Measurements from ENCODE around the gene TPGS1. TPM values are rescaled to one million over a fixed set of nuclear protein-coding genes. Genes with fewer than 3 reads are reported as not detected.

Gene TPGS1, protein sequence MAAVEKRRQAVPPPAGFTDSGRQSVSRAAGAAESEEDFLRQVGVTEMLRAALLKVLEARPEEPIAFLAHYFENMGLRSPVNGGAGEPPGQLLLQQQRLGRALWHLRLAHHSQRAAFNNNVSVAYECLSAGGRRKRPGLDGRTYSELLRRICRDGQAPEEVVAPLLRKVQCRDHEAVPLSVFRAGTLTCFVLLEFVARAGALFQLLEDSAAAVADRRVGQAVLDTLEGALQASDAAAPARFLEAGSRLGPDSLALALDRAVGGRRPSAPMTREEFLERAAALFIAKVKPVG
- total RNA-seq = 35.6 and 74.0 TPM in 2 replicates

DNA sequence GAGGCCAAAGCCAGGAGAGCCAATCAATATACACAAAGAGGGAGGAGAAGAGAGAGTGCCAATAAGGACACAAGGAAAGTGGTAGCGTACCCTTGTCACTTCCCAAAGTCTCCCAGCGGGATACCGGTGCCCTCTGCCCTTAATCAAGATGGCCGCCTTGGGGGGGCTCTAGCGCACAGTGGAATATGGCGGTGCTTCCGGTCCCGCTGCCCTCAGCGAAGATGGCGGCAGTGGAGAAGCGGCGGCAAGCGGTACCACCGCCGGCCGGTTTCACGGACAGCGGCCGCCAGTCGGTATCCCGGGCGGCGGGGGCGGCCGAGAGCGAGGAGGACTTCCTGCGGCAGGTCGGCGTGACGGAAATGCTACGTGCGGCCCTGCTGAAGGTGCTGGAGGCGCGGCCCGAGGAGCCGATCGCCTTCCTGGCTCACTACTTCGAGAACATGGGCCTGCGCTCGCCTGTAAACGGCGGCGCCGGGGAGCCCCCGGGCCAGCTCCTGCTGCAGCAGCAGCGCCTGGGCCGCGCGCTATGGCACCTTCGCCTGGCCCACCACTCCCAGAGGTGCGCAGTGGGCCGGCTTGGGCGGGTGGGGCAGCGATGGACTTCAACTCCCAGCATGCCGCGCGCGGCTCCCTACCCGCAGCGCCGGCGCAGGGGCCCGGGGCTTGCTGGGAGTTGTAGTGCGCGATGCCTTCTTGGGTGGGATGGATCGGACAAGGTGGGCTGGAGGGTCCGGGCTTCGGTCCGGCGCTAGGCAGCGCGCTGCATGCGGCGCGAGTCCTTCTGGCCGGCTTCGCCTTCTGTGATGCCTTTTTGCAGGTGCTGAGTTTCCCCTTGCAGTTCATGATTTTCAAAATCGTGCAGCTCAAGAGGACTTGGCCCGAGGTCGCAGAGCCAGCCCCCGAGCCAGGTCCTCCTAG lies at the start of gene TPGS1:
TPGS1 (plus strand) TSS at position 212 of the 918 bp plus-strand sequence; CDS start at position 222, 10 bp downstream.
- peak; percentile 100 for DNase-seq

DNA sequence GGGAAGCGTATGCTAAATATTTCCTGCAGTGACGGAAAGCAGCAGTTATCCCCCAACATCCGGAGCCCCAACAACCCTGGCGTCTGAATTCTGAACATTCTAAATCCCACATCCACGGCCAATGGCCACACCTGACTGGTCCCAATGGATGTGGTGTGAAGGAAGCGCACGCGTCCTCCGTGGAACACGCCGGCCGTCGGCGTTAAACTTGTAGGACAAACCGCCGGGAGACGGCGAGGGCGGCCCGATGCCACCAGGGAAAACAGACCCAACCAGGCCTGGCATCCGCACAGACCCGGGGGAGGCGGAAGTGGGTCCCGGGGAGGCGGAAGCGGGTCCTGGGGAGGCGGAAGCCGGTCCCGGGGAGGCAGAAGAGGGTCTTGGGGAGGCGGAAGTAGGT lies 49.7 kb upstream of the TPGS1 start:
- no peak for DNase-seq

DNA sequence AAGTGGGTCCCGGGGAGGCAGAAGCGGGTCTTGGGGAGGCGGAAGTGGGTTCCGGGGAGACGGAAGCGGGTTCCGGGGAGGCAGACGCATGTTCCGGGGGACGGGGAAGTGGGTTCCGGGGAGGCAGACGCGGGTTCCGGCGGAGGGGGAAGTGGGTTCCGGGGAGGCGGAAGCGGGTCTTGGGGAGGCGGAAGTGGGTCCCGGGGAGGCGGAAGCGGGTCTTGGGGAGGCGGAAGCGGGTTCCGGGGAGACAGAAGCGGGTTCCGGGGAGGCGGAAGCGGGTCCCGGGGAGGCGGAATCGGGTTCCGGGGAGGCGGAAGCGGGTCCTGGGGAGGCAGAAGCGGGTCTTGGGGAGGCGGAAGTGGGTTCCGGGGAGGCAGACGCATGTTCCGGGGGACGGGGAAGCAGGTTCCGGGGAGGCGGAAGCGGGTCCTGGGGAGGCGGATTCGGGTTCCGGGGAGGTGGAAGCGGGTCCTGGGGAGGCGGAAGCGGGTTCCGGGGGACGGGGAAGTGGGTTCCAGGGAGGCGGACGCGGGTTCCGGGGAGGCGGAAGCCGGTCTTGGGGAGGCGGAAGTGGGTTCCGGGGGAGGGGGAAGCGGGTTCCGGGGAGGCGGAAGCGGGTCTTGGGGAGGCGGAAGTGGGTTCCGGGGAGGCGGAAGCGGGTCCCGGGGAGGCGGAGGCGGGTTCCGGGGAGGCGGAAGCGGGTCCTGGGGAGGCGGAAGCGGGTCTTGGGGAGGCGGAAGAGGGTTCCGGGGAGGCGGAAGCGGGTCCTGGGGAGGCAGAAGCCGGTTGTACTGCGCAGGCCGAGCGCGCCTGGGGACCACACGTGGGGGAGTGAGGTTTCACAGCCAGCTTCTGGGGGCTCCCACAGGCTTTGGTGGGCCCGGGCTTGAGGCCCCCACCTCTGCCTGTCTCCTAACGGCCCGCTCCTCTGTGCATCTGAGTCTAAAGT lies 48.9 kb upstream of the TPGS1 start:
- no peak for DNase-seq

DNA sequence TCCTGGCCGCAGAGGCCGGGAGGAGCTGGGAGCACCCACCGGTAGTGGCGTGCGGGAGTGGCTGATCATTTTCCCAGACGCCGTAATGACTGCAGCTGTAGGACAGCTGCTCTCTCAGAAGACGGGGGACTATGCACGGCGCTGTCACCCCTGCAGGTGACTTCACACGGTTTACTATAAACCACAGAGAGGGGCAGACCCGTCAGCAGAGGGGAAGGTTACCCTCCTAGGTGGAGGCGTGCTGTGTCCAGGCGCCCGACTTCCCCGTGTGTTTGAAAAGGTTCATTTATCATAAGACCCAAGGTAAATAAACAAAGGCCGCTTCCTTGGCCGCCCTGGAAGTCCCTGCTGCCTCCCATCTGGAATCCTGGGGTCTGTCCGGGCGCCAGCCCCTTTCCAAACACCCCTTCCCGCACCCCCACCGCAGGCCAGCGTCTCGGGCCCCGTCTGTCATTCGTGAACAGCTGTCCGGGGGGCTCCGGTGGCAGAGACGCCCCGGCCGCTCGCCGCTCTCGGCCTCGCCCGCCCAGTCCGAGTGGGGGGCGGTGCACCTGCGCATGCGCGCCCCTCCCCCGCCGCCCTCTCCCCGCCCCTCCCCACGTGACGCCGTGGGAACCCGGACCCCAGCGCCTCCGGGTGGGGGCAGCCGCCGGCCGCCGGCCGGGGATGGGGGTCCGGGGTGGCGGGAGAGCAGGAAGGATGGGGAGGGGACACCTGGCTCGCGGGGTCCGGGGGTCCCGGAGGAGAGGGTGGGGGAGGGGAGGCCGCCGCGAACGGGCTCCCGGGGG lies 47.4 kb upstream of the TPGS1 start:
- peak; percentile 59 for DNase-seq

DNA sequence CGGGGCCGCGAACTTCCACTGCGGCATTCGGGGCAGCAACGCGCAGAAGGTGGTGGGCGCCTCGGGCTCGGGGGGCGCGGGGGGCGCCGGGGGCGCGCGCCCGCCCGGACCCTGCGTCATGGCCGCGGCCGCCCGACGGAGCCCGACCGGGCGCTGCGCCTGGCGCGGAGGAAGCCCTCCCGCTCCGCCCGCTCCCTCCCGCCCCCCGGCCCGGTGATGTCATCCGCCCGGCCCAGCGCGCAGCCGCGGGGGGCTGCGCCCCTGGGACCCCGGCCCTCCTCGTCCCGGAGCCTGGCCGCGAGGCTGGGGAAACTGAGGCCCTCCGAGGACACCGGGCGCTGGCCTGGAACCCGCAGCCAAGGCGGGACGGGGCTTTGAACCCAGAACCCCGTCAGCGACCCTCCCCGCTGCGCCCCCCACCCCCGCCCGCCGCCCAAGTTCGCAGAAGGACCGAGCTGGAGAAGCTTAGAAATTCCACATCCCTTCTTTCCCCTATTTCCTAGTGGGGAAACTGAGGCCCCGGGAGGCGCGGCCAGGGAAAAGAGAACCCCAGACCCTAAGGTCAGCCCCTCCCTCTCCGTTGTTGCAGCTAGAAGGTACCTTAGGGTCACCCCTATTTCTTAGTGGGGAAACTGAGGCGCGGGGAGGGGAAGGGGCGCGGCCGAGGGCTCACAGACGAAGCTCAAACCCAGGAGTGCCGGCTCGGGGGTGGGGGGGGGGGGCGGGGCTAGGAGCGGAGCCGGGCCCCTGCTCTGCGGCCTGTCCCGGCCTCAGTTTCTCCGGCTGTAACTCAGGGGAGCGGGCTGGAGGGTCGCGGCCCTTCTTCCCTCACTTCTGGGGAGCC lies 46.2 kb upstream of the TPGS1 start, which contains the start of gene SHC2:
SHC2 (minus strand) TSS at position 157 of the 844 bp plus-strand sequence; CDS start at position 120, 37 bp downstream.
- DNase-seq = peak; percentile 31

DNA sequence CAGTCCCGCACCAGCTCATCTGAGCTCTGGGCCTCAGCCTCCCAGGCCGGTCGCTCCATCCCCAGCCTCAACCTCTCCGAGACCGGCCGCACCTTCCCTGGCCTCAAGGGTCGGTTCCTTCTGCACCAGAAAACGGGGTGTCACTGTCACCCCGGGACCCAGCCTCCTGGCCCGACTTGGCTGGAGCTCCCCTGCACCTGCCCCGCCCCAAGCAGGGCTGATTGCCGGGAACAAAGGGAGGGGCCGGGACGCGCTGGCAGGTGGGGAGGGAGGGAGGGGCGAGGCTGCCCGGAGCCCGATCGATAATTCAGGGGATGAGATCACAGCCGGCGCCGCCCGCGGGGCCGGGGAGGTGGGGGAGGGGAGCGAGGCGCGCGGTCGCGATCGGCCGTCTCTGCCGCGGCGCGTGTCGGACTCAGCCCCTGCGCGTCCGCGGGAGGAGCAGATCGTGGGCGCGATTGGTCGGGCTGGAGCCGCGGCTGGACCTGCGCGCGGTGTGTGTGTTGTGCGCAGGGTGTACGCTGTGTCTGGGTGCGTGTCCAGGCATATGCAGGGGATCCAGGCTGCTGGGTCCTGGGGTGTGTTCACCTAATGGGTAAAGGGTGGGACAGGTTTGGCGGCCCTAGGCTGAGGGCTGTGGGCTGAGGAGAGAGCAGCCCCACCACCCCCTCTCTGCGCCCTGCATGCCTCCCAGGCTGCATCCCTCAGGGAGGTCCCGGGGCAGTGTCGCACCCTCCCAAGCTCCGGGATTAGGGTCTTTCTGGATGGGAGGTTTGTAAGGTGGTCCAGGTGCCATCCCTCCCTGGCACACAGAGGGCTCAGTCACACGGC lies 45.4 kb upstream of the TPGS1 start:
- no peak for DNase-seq

DNA sequence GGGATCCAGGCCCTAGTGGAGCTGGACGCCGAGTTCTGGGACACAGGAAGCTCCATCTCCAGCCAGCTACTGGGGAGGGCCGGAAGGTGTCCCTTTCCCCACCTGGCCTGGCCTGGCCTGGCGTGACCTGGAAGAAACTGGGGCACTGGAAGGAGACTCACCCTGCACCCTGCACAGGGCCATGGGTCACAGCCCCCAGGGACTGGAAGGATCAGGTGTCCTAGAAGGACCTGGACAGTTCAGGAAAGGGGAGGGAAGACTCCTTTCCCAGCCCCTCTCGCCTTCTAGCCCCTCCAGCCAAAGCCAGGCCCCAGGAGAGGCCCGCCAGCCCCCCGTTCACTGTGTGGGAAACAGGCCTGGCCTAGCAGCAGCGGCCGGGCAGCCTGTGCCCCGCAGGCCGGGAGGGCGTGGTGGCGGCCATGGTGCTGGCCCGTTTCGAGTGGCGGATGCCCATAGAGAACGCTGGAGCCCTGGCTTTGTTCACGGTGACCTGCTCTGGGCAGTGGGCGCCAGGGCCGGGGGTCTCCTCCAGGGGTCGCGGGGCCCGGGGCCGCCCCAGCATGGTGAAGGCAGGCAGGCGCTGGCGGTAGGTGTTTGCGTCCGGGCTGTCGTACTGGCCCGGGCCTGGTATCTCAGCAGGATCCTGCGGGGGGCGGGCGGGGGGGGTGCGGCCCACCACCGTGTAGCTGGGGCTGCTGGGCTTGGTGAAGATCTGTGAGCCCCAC lies 43.7 kb upstream of the TPGS1 start:
- no peak for DNase-seq

DNA sequence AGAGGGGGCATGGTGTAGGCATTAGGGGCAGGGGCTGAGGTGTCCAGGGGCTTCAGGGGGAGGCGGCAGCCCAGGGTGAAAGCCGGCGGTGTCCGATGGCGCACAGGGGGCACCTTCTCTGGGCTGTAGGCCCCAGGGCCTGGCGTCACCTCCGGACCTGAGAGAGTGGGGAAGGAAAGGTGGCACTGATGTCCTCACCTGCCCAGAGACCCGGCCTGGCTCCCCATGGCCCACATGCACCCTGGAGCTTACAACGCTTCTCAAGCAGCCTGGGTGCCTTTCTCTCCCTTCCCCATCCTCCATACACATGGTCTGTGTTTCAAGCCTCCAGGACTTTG lies 43.1 kb upstream of the TPGS1 start:
- no peak for DNase-seq

DNA sequence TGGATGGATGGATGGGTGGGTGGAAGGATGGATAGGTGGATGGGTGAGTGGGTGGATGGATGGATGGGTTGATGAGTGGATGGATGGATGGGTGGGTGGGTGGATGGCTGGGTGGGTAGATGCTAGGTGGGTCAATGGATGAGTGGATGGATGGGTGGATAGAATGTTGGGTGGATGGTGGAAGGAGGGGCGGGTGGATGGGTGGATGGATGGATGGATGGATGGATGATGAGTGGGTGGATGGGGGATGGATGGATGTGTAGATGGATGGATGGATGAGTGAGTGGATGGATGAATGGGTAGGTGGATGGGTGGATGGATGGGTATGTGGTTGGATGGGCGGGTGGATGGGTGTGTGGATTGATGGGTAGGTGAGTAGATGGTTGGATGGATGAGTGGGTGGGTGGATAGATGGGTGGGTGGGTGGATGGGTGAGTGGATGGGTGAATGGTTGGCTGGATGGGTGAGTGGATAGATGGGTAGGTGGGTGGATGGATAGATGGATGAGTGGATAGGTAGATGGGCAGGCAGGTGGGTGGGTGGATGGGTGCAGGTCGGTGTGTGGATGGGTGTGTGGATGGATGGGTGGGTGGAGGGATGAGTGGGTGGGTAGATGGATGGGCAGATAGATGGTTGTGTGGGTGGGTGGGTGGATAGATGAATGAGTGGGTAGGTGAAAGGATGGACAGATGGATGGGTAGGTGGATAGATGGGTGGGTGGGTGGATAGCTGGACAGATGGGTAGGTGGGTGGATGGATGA lies 42.1 kb upstream of the TPGS1 start:
- DNase-seq = no peak

DNA sequence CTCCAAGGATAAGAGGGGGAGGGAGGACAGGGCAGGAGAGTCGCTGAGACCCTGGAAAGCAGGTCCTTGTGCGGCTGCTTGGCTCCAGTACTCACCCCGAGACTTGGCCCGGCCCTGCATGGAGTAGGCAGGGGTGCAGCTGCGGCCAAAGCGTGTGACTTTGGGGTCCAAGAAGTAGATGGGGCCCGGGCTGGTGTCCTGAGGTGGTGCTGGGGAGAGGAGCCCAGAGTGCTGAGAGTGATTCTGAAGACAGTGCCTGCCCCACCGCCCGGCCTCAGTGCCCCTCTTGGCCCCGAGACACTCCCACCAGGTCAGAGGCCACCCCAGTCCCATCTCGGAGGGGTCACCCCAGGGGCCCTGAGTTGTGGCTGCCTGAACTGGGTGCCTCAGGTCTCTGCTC lies 39.7 kb upstream of the TPGS1 start:
- no peak for DNase-seq

DNA sequence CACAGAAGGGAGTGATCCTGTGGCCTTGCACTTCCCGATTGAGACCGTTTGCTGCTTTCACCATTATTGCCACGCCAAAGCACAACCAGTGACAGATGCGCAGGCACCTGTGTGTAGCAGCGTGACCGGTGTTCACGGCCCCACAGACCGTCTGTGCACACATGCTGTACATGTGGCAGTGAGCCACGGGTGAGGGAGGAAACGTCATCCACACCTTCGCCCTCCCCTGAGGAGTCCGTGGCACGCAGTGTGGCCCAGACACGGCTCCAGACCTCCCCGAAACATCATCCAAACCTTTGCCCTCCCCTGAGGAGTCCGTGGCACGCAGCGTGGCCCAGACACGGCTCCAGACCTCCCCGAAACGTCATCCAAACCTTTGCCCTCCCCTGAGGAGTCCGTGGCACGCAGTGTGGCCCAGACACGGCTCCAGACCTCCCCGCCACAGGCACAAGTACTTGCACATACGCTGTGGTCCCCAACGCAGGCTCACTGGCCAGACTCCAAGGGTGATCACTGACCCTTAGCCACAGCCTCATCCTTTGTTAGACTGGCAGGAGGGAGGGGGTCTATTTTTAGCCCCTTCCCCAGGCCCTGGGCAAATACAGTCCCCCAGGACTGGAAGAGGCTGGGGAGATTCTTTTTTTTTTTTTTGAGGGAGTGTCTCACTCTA lies 38.6 kb upstream of the TPGS1 start:
- DNase-seq = no peak

DNA sequence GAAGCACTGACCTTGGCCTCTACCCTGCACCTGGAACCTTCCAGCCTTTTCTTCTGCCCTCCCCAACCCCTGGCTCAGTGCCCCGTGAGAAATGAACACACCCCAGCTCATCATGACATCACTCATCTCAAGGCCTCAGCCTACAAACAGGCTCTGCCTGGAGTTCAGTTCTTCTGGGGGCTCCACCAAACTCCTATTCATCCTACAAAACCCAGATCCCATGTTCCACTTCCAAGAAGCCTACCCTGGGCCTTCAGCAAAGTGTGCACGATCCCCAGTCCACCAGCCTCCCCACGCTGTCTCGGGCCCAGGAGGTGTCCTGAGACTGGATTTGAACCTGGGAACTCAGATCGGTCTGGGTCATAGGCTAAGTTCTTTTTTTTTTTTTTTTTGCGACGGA lies 37.5 kb upstream of the TPGS1 start:
- DNase-seq = no peak

DNA sequence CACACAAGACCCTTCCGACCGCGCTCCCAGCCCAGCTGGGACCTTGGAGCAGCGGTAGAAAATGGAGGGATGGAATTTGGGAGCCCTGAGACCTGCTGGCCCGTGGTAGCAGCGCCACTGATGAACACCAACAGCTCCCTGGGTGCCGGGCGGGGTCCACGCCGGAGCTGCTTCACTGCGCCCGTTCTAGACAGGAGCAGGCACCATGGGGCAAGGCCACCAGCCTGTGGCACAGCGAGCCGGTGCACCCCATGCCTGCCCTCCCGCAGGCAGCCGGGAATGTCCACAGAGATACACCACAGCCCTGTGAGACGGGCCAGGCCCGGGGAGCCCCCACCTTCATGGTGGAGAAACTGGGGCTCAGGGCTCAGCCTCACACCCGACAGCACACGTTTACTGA lies 36.6 kb upstream of the TPGS1 start:
- DNase-seq = no peak

DNA sequence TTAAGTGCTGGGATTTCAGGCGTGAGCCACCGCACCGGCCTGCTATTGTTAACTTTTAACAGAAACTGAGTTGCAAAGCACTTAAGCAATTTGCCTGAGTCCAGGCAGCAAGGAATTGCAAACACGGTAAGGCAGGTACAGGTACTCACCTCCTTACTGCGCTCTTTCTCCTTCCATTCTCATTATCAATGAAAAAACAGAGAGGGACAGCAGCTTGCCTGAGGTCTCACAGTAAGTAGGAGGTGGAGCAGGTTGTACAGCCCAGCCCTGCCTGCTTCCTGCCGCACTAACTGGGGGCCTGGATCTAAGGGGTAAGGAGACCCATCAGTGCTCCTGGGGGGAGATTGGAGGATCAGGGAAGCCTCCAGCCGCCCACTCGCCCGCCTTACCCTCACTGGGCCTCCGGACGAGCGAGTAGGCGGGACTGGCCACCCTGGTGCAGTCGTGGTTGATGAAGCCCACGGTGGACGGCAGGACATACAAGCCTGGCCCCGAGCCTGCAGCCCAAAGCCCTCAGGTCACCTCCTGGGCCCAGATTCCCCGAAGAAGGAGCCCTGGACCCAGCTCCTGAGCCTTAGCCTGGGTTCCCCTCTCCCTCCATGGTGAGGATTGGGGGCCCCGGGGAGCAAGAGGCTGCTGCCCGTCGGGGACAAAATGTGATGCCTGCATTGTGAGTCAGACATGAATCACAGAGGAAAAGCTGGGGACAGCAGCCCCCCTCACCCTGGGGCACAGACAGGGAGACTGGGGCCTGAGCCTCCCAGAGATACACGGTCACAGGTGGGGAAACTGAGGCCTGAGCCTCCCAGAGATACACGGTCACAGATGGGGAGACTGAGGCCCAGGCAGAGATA lies 35.1 kb upstream of the TPGS1 start:
- no peak for DNase-seq

DNA sequence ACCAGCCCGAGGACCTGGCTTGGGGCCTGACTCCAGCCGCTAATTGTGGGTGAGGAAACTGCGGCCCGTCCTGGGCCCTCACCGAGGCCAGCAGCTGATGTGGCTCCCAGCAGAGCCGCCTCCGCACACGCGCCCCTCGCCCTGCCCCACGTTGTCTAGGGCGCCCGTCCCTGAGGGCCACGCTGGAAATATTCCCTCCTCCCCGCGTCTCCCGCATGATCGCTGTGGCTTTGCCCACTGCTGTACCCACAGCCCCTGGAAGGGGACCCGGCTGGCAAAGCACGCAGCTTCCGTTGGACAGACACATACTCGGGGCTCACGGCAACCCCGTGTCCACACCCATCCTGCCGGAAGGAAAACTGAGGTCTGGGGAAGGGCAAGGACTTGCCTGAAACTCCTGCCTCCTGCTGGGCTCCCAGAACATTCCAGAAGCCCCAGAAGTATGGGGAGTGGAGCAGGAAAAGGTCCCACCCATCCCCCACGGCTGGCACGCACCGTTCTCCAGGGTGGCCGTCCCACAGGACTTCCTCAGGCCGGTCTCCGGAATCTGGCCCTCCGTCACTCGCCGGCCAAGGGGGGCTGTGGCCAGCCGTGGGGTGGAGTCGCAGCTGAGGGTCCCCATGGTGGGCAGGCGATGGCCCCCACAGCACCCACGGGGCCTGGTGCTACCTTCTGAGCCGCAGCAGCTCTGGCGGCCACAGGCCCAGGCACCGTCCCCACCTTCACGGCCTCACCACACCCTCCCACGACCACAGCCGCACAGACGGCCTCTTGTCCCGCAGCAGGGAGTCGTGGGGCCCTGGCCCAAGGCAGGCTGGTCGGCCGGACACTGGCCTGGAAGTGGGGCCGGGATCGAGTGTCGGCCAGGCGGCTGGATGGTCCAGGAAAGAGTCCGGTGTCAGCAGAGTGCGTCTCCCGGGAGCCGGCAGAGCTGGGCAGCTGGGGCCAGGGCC lies 32.9 kb upstream of the TPGS1 start:
- no peak for DNase-seq

DNA sequence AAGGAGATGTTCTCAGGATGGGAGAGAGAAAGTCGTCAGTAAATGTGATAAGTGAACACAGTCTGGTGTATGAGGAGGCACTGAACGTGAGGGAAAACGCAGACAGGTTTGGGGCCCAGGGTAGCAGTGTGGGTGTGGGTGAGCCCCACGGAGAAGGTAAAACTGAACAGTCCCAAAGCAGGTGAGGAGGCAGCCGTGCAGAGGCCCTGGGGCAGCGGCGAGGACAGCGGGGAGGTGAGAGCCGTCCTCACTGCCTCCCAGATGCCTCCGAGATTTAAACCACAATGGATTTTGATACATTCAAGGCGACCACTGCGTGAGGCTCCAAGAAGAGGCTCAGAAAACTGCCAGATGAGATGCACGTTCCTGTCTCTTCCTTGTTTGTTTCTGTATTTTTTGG lies 31.9 kb upstream of the TPGS1 start:
- no peak for DNase-seq

All from dermis blood vessel endothelial cell (primary cell).